ENCODE data around the gene ST3GAL4. TPM values are rescaled to one million over a fixed set of nuclear protein-coding genes. Genes with fewer than 3 reads are reported as not detected.
"Not testable (repeated sequence)": the region's sequence is repeated elsewhere in the genome, so short reads cannot be mapped to it uniquely, and the experiment has no call there.

The ST3GAL4 gene
- total RNA-seq, 1 donor from 2014 or later = 41.5 TPM

DNA sequence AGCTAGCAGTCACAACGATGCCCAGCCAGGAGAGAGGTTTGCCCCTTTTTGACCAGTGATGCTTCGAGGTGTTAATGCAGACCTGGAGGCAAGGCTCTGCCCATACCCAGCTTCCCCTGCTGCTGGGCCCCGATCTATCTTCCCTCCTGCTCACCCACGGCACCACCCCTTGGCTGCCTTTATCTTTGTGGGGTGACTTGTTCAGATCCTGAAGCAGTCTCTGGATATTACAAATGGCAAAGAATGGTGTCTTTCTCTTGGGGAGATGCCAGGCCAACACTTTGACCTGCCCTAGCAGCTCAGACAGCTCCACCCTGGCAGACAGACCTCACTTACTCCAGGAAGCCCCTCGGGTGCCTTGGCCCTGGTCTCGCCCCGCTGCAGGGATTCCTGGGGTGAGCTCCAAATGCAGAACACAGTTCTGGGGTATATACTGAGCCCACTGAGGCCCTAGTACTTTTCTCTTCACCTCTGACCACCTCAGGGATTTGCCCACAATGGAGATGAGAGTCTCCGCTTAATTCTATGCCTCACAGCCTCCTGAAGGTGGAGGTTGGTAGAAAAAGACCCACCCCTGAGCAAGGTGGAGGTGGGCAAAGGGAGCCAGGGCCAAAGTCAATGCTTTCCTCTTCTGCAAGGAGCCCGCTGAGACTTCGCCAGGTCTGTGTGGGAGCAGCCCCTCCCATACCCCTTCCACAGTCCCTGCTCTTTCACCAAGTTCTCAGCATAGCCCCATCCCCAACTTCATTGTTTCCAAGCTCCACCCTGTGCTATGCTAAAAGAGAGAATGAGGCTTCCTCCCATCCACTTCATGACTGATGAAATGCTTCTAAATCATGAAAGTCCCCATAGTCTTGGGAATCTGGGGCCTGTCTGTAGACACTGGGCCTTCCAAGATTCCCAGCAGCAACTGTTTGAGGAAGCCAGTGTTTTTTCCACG, 11.1 kb upstream of the ST3GAL4 start:
- H3K36me3 ChIP-seq = peaks cover 0 to 5% of the 10 kb centered on the region in 2 donors
- peak overlapping the region; percentile 87 for H3K27ac ChIP-seq
- TF ChIP-seq, protein P1, sequence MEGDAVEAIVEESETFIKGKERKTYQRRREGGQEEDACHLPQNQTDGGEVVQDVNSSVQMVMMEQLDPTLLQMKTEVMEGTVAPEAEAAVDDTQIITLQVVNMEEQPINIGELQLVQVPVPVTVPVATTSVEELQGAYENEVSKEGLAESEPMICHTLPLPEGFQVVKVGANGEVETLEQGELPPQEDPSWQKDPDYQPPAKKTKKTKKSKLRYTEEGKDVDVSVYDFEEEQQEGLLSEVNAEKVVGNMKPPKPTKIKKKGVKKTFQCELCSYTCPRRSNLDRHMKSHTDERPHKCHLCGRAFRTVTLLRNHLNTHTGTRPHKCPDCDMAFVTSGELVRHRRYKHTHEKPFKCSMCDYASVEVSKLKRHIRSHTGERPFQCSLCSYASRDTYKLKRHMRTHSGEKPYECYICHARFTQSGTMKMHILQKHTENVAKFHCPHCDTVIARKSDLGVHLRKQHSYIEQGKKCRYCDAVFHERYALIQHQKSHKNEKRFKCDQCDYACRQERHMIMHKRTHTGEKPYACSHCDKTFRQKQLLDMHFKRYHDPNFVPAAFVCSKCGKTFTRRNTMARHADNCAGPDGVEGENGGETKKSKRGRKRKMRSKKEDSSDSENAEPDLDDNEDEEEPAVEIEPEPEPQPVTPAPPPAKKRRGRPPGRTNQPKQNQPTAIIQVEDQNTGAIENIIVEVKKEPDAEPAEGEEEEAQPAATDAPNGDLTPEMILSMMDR (IDR thresholded peaks at IDR 0.05) = no peak
- TF ChIP-seq POLR2A (IDR thresholded peaks at IDR 0.05) (no peak), POLR2AphosphoS5 (IDR thresholded peaks at IDR 0.05; ENCODE audit: insufficient read depth in 1 of 2, low read depth in 1 of 2) (no peak)
- H3K4me1 ChIP-seq = peaks cover 58% of the 10 kb centered on the region
- no peak overlapping the region for H3K4me3 ChIP-seq
- intact Hi-C loops (cut with DNase I) = no loop called here
- H3K27me3 ChIP-seq = no peaks in the 10 kb centered on the region
- DNase-seq (ENCODE audit: extremely low spot score in 2 of 2) = no peak
- H3K9me3 ChIP-seq = no peaks in the 10 kb centered on the region

DNA sequence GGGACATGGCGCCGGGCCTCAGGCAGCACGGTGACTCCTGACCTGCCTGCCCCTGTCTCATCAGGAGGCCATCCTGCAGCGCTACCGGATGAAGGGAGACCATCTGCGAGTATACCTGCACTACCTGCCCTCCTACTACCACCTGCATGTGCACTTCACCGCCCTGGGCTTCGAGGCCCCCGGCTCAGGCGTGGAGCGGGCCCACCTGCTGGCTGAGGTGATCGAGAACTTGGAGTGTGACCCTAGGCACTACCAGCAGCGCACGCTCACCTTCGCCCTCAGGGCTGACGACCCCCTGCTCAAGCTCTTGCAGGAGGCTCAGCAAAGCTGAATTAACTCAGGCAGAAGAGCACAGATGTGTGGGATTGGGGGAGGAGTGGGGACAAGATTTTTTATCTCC, 10.2 kb upstream of the ST3GAL4 start:
- TF ChIP-seq, protein P1 (IDR thresholded peaks at IDR 0.05) = no peak
- TF ChIP-seq POLR2A (IDR thresholded peaks at IDR 0.05) (no peak), POLR2AphosphoS5 (IDR thresholded peaks at IDR 0.05; ENCODE audit: insufficient read depth in 1 of 2, low read depth in 1 of 2) (no peak)
- H3K4me1 ChIP-seq = peaks cover 51% of the 10 kb centered on the region
- peak overlapping the region; percentile 87 for H3K27ac ChIP-seq
- no peaks in the 10 kb centered on the region for H3K27me3 ChIP-seq
- peaks cover 0 to 5% of the 10 kb centered on the region in 2 donors for H3K36me3 ChIP-seq
- DNase-seq (ENCODE audit: extremely low spot score in 2 of 2) = no peak
- H3K9me3 ChIP-seq = no peaks in the 10 kb centered on the region
- H3K4me3 ChIP-seq = no peak overlapping the region
- intact Hi-C loops (cut with DNase I) = no loop called here

DNA sequence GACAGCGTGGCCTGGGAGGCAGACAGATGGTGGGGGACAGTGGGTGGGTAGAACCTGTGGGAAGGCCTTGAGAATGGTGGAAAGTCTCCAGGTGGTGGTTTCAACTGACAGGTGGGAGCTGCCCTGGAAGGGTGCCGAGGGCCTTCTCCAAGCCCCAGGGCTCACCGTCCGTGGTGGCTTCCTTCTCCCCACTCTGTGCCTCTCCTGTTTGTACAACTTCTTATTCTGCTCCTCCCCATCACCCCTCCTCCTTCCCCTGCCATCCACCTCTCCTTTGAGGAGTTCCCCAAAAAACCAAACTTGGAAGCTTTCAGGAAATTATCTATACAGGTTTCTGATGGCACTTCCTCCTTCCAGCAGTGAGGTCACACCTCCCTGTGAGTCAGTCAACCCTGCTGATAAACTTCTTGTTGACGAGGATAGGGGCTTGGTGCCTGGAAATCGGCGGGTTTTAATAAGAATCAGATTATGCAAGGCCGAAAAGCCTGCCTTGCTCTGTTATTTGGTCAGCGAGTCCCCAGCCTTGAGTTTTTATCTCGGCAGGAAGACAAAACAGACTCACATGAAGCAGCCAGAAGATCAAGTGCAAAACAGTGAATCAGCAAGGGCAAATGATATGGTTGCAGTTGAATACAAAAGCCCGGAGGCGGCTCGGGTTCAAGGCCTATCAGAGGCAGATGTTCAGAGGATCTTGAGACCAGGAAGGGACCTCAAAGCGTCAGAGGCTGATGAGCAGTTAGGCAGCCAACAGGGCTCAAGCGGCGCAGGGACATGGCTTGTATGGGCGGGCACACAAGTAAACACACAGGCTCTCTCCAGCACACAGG, 9.5 kb upstream of the ST3GAL4 start:
- DNase-seq (ENCODE audit: extremely low spot score in 2 of 2) = no peak
- TF ChIP-seq, protein P1 (IDR thresholded peaks at IDR 0.05) = no peak
- TF ChIP-seq POLR2AphosphoS5 (IDR thresholded peaks at IDR 0.05; ENCODE audit: insufficient read depth in 1 of 2, low read depth in 1 of 2) (no peak), POLR2A (IDR thresholded peaks at IDR 0.05) (no peak)
- Histone ChIP-seq H3K9me3 (no peaks in the 10 kb centered on the region), H3K4me3 (no peak overlapping the region), H3K4me1 (peaks cover 44% of the 10 kb centered on the region), H3K36me3 (peaks cover 0 to 5% of the 10 kb centered on the region in 2 donors), H3K27me3 (no peaks in the 10 kb centered on the region), H3K27ac (peak overlapping the region; percentile 87)
- intact Hi-C loops (cut with DNase I) = no loop called here

DNA sequence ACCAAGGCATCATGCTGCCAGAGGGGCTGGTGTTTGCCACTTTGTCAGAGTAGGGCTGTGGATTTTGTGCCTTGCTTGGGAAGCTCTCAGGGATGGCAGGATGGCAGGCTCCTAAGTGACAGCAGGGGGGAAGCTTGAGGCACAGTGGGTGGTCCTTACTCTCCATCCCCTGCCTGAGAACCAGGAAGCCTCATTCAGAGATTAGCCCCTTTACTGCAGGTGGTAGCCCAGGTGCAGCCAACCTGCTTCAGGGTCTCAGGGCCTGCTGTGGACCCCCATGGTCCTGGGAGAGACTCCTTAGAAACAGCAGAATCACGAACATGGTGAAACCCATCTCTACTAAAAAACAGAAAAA, 8.9 kb upstream of the ST3GAL4 start:
- TF ChIP-seq, protein P1 (IDR thresholded peaks at IDR 0.05) = no peak
- TF ChIP-seq POLR2A (IDR thresholded peaks at IDR 0.05) (no peak), POLR2AphosphoS5 (IDR thresholded peaks at IDR 0.05; ENCODE audit: insufficient read depth in 1 of 2, low read depth in 1 of 2) (no peak)
- H3K27me3 ChIP-seq = no peaks in the 10 kb centered on the region
- peak overlapping the region; percentile 87 for H3K27ac ChIP-seq
- peaks cover 0 to 5% of the 10 kb centered on the region in 2 donors for H3K36me3 ChIP-seq
- no peak overlapping the region for H3K4me3 ChIP-seq
- H3K9me3 ChIP-seq = no peaks in the 10 kb centered on the region
- peaks cover 41% of the 10 kb centered on the region for H3K4me1 ChIP-seq
- intact Hi-C loops (cut with DNase I) = no loop called here
- DNase-seq (ENCODE audit: extremely low spot score in 2 of 2) = no peak

DNA sequence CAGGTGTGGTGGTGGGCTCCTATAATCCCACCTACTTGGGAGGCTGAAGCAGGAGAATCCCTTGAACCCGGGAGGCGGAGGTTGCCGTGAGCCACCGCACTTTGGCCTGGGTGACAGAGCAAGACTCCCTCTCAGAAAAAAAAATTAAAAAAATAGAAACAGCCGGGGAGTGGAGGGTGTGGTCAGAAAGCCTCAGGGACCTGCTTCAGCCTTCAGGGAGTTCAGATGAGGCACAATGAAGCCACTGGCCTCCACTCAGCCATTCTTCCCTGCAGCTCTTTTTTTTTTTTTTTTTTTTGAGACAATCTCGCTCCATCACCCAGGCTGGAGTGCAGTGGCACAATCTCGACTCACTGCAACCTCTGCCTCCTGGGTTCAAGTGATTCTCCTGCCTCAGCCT, 8.5 kb upstream of the ST3GAL4 start:
- Histone ChIP-seq H3K27ac (peak overlapping the region; percentile 87), H3K4me1 (peaks cover 41% of the 10 kb centered on the region)
- H3K9me3 ChIP-seq; DNase-seq (ENCODE audit: extremely low spot score in 2 of 2); H3K27me3 ChIP-seq; intact Hi-C loops (cut with DNase I); H3K36me3 ChIP-seq; H3K4me3 ChIP-seq: not testable (repeated sequence)
